ENCODE measurements around the gene ZNF563. TPM values are rescaled to one million over a fixed set of nuclear protein-coding genes. Genes with fewer than 3 reads are reported as not detected.

The ZNF563 gene
- total and polyA plus RNA-seq, 12 donors = 1.6 to 6.2 (median 4.2) TPM

GRCh38 chr19:12293777-12294248 lies 39.6 kb downstream of the ZNF563 start:
- intact Hi-C loops (cut with DNase I) = loop anchor here in 6 of 10 donors (1.0 to 10.0 kb wide), 5 partner anchors 38 to 71 kb away; partner anchors contain the start of genes ZNF563 (in 6 of the 6) and ZNF442 (in 3 of the 6)
- peak; percentile 47 to 53 for DNase-seq
- Histone ChIP-seq H3K9me3 (no peaks in the 10 kb centered on the region), H3K4me3 (peak overlapping the region; percentile 75 to 100 (median 94)), H3K36me3 (peaks cover 0 to 17% (median 0%) of the 10 kb centered on the region in 9 donors), H3K27me3 (no peaks in the 10 kb centered on the region), H3K27ac (peak overlapping the region; percentile 95 to 99 (median 97)), H3K4me1 (peaks cover 0 to 54% (median 39%) of the 10 kb centered on the region in 9 donors)
- peak; percentile 14 to 54 (median 34) for ATAC-seq
- no peak for TF ChIP-seq CTCF (IDR thresholded peaks at IDR 0.05)
- 0 to 2% methylated on average over 18 of the region's 18 CpGs for WGBS, 2 donors

GRCh38 chr19:12289790-12290065 lies 43.7 kb downstream of the ZNF563 start:
- DNase-seq (no peak), ATAC-seq (no peak)
- peak overlapping the region in 4 of 10 donors; percentile 17 to 82 (median 53) for H3K27ac ChIP-seq
- H3K27me3 ChIP-seq = no peaks in the 10 kb centered on the region
- peaks cover 0 to 20% (median 0%) of the 10 kb centered on the region in 9 donors for H3K36me3 ChIP-seq
- peaks cover 0 to 8% (median 0%) of the 10 kb centered on the region in 11 donors for H3K9me3 ChIP-seq
- TF ChIP-seq CTCF (IDR thresholded peaks at IDR 0.05) = no peak
- H3K4me1 ChIP-seq = peaks cover 0 to 57% (median 39%) of the 10 kb centered on the region in 9 donors
- no peak overlapping the region for H3K4me3 ChIP-seq
- WGBS, 2 donors = 97 to 99% methylated on average over 7 of the region's 7 CpGs
- intact Hi-C loops (cut with DNase I) = loop anchor here in 4 of 10 donors (5.0 to 10.0 kb wide), 2 partner anchors 43 to 75 kb away; partner anchors contain the start of genes ZNF563 (in 4 of the 4) and ZNF442 (in 1 of the 4)

- peaks cover 0 to 50% (median 34%) of the 10 kb centered on the region in 9 donors for H3K4me1 ChIP-seq
- TF ChIP-seq CTCF (IDR thresholded peaks at IDR 0.05) = no peak
- peak overlapping the region in 1 of 10 donors; percentile 23 for H3K27ac ChIP-seq
- H3K36me3 ChIP-seq = peaks cover 0 to 28% (median 0%) of the 10 kb centered on the region in 9 donors
- peaks cover 0 to 18% (median 0%) of the 10 kb centered on the region in 11 donors for H3K9me3 ChIP-seq
- H3K4me3 ChIP-seq = no peak overlapping the region
- DNase-seq (no peak), ATAC-seq (no peak)
- intact Hi-C loops (cut with DNase I) = no loop called here
- WGBS, 2 donors = 74 to 83% methylated on average over 1 of the region's 1 CpG
- H3K27me3 ChIP-seq = no peaks in the 10 kb centered on the region
Observed at GRCh38 chr19:12287958-12288500, 45.4 kb downstream of the ZNF563 start.

DNA sequence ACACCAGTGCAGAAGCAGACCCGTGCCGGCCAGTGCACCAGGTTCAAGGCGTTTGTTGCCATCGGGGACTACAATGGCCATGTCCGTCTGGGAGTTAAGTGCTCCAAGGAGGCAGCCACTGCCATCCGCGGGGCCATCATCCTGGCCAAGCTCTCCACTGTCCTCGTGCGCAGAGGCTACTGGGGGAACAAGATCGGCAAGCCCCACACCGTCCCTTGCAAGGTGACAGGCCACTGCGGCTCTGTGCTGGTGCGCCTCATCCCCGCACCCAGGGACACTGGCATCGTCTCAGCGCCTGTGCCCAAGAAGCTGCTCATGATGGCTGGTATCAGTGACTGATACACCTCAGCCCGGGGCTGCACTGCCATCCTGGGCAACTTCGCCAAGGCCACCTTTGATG lies 48.8 kb downstream of the ZNF563 start:
- 96 to 98% methylated on average over 18 of the region's 18 CpGs for WGBS, 2 donors
- intact Hi-C loops (cut with DNase I) = loop anchor here in 1 of 10 donors (5.0 kb wide), 1 partner anchor 87 kb away; no protein-coding TSS in a partner anchor
- Histone ChIP-seq H3K4me3 (no peak overlapping the region), H3K9me3 (peaks cover 0 to 49% (median 0%) of the 10 kb centered on the region in 11 donors), H3K27me3 (no peaks in the 10 kb centered on the region), H3K27ac (no peak overlapping the region), H3K36me3 (peaks cover 0 to 27% (median 0%) of the 10 kb centered on the region in 9 donors), H3K4me1 (peaks cover 0 to 25% (median 15%) of the 10 kb centered on the region in 9 donors)
- DNase-seq = no peak
- no peak for ATAC-seq
- no peak for TF ChIP-seq CTCF (IDR thresholded peaks at IDR 0.05)

All from heart right ventricle (tissue), 16 donors.